Measurements from ENCODE around the gene ANKRA2.
A peak's percentile ranks its signal among the peaks of the same experiment; 100 is the strongest.
"Not testable (repeated sequence)": the region's sequence is repeated elsewhere in the genome, so short reads cannot be mapped to it uniquely, and the experiment has no call there.

ANKRA2 gene

DNA sequence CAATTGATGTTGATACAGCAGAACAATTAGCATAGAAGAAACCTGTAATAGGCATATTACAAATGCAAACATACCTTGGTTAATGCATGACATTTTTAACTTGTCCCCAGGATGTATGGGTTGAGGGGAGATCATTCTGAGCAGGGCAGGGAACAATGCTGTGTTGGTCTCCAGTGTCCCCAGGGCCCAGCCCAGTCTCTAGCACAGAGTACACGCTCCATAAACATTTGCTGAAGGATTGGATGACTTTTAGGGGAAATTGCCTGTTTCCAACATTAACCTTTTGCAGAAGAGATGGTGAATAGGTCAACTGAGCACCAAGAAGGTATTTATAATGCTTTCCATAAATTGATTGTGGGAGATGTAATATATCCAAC lies 20.0 kb downstream of the ANKRA2 start:
- DNase-seq: no peak

DNA sequence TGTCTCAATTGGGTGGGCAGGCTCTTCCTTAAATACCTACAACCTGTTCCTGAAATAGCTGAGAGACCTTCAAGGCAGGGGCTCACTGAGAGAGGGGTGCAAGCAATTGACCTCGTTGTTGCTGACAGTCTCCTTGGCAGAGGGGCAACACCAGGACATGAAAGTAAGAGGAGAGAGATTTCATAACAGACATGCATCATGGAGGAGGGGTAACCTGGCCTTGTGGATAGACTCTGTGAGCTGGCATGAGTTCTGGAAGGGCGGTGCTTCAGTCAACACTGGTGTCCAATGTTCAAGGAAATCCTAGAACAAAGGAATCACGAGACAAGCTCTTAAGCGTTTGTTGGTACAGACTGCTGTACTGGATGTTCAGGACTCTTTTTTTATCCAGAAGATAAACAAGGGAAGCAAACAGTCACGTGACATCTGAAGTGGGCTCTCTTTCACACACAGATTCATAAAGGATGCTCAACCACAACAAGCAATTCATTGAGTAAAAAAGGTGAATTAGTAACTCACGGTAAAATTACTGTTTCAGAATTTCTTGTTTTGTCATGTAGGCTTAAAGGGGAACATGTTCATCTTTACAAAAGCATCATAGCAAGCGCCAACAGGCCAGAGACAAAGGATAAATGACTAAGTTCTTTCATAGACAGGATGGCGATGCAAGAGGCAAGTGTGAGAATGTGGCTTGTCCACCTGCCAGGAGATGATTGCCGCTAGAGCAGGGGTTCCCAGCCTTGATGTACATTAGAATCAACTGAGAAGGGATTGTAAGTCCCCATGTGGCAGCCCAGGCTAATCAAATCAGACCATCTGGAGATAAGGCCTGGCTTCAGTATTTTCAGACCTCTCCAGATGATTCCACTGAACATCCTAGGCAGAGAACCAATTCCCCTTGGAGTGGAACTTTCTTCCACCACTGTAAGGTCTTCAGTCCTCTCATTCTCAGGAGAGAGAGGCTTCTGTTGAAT lies 20.7 kb downstream of the ANKRA2 start:
- DNase-seq: no peak

DNA sequence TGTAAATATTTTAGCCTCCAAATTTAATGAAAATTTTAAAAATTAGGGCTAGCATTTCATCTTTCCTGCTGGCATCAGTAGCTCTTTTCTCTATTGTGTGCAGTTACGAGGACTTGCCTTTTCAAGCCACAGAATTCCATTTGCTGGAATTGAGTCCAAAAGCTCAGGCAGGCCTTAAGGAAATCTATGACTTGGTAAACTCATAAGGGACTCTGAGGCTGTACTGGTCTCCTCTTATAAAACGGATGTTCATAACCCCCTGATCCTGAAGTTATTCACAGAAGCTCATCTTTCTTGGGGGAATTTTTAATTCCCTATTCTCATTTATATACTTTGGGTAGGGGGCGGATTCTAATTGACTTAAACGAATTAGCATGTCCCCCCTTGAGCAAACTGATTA lies 23.4 kb downstream of the ANKRA2 start:
- DNase-seq: no peak

DNA sequence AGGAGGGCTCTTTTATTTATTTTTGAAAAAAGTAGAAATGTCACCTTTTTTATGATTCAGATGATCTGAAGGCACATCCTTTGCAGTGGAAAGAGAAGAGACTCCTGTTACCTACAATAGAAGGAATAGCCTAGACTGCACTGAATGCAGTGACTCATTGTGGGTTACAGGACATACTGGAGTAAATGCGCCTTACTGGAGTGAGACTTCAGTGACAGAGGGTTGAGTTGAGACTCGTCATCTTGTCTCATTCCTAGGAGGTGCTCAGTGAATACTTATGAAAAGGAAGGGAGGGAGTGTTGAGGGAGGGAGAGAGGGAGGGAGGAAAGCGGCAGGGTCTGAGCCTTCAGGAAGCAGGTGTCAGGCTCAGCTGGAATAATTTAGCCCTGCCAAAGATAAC lies 25.2 kb downstream of the ANKRA2 start:
- no peak for DNase-seq

GRCh38 chr5:73539730-73540129 lies 25.7 kb downstream of the ANKRA2 start:
- DNase-seq: no peak

- DNase-seq: no peak
Measured at GRCh38 chr5:73534971-73535370, 30.5 kb downstream of the ANKRA2 start.

DNA sequence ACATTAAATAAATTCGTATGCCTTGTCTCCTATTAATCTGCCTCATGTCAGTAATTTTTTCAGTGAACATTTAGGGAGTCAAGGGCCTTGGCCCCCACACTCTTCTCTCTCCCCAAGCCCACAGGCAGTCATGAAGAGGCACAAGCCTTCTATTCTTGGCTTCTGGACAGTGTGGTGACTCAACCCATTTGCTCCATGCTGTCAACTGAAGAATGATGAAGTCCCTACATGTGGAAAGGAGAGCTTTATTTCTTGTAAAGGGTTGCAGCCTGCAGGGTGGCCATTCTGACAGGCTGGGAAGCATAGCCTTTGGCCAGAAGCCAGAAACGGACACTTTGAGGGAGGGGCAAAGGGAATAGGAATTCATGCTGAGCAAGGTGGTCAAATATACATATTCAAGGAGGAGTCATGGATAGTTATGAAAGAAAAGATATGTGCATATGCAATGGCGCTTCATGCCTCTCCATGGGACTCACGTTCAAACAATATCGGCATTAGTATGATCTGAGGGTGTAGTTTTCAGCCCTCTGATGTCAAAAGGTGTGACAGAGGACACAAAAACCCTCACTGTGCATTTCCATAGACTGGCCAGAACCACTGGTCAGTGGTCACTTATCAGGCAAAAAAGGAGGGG lies 31.3 kb downstream of the ANKRA2 start:
- no peak for DNase-seq

DNA sequence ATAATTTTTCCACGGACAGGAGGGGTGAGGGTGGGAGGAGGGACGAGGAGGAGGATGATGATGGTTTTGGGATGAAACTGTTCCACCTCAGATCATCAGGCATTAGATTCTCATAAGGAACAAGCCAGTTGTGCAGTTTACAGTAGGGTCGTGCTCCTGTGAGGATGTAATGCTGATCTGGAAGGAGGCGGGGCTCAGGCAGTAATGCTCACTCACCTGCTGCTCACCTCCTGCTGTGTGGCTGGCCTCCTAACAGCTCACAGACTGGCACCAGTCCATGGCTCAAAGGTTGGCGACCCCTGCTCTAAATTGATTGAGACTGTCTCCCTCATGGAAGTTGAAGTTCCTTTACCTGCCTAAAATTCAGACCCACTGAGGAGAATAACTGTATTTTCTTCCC lies 33.2 kb downstream of the ANKRA2 start:
- no peak for DNase-seq

- DNase-seq: no peak
Measured at GRCh38 chr5:73531356-73531755, 34.1 kb downstream of the ANKRA2 start.

DNA sequence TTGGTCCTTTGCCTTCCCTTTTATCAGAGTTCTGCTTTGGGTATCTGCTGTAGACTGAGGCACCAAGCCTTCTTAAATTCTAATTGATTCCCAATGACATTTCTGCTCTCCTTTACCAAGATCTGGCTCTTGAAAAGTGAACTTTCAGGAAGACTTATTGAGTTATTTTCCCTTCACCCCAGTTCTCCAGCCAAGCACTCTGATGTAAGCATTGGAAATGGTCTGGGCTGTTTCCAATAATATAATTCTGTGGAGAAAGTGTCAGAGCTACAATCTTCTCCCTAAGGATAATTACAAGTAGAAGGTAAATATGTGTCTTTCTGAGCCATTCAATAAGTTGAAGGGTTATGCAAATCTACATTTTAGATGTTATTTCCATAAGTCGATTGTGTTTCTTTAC lies 36.4 kb downstream of the ANKRA2 start:
- DNase-seq: peak; percentile 70

GRCh38 chr5:73528248-73528647 lies 37.2 kb downstream of the ANKRA2 start:
- DNase-seq: peak; percentile 82

- no peak for DNase-seq
Measured at GRCh38 chr5:73525606-73526203, 39.7 kb downstream of the ANKRA2 start.

DNA sequence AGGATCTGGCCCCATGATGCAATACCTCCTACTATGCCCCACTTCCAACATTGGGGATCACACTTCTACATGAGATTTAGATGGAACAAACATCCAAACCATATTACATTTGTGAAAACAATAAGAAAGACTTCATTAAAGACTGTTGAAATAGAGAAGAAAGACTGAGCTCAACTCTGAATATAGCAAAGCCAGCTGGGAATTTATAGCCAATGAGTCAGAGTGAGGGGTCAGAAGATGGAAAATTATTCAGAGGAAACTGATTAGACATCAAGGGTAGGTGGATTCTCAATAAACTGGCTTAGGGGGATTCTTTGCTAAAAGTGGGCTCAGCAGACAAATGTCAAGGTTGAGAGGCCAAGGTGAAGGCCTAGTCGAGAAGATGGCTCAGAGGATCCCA lies 41.6 kb downstream of the ANKRA2 start:
- no peak for DNase-seq

- no peak for DNase-seq
Measured at GRCh38 chr5:73522989-73523388, 42.5 kb downstream of the ANKRA2 start.

DNA sequence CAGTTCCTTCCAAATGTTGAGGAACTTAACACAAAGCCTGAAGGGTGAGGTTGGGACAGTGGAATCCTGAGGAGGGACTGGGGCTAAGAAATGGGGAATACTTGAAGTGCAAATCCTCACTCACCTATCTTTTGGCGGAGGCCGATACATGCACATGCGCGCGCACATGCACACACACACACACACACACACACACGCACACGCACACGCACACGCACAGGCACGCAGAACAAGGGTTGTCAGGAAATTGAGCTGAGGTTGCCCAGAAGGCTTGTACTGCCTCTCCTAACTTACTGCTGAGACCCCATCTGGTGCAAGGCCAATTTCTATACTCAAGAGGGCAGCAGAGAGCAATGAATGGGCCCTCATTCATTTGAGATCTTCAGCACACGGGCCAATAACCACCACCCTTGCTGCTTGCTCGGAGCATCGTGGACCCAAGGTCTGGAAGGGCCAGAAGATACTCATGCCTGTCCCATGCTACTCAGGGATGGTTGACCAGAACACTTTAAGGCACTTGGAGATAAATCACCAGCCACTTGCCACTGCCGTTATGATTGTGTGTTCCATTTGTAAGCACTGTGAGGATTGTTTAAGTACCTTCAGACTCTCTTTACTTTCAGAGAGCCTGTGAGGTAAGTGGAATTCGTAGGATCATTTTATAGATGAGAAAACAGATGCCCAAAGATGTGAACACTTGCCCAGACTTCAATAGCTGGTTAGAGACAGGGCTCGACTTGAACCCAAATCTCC lies 45.7 kb downstream of the ANKRA2 start:
- DNase-seq: peak; percentile 63

DNA sequence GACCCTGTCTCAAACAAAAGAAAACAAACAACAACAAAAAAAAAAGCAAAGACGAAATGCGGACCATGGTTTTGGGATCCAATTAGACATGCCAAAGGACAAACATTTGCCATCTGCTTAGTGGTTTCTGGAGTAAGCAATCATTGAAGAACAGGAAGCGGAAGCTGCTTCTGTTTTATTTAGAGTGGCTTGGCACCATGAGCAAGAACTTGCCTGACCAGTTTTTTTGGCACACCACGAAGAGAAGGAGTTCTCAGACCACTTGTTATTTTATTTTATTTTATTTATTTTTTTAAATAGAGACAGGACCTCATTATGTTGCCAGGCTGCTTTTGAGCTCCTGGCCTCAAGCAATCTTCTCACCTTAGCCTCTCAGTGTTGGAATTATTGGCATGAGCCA lies 50.2 kb downstream of the ANKRA2 start:
- DNase-seq: no peak

- DNase-seq: no peak
Measured at GRCh38 chr5:73514418-73514817, 51.0 kb downstream of the ANKRA2 start.

GRCh38 chr5:73513996-73514395 lies 51.4 kb downstream of the ANKRA2 start:
- DNase-seq: no peak

GRCh38 chr5:73508521-73508920 lies 56.9 kb downstream of the ANKRA2 start:
- DNase-seq: not testable (repeated sequence)

DNA sequence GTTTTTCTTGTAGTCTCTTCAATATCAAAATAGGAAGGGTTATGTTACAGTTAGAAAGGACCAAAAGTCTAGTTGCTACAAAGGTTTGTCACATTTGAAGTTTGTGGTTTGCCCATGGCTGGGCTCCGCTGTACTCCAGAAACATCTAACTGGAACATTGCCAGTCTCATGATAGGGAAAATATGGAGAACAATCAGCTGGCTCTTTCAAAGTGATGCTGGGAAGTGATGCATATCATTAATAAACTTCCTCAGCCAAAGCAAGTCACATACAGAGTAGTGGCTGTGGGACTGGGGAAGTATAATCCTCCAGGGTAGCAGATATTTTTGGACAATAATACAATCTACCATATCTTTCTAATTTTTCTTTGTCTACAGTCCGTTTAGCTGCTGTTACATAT lies 58.4 kb downstream of the ANKRA2 start:
- DNase-seq: no peak

GRCh38 chr5:73506459-73506955 lies 58.9 kb downstream of the ANKRA2 start:
- no peak for DNase-seq
